ENCODE results near the gene NRCAM. TPM values are rescaled to one million over a fixed set of nuclear protein-coding genes. Genes with fewer than 3 reads are reported as not detected.
A peak's percentile ranks its signal among the peaks of the same experiment; 100 is the strongest.

The NRCAM gene
- total and polyA plus RNA-seq, 2 of the 13 experiments (the other 11 are each of a cell fraction or from before 2014, with no cell fraction given): 0.31 to 0.33 TPM

DNA sequence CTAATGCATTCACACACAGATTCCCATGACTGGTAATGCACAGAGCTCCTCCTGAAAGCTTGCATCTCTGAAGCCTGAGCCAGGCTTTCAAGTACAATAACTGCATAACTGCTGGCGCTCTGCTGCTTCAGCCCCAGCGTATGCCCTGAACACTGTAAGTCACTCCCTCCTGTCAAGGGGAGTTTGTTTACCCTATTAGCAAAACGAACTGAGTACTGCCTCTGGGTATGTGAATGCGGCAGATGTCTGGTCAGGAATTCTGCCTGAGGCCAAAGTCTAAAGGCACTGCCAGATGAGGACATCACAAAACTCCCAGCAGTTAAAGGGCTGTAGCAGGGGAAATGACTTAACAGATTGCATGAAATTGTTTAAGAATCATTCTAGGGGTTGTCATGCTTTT, 97.7 kb downstream of the NRCAM start (continued):
- TF ChIP-seq, protein P1, sequence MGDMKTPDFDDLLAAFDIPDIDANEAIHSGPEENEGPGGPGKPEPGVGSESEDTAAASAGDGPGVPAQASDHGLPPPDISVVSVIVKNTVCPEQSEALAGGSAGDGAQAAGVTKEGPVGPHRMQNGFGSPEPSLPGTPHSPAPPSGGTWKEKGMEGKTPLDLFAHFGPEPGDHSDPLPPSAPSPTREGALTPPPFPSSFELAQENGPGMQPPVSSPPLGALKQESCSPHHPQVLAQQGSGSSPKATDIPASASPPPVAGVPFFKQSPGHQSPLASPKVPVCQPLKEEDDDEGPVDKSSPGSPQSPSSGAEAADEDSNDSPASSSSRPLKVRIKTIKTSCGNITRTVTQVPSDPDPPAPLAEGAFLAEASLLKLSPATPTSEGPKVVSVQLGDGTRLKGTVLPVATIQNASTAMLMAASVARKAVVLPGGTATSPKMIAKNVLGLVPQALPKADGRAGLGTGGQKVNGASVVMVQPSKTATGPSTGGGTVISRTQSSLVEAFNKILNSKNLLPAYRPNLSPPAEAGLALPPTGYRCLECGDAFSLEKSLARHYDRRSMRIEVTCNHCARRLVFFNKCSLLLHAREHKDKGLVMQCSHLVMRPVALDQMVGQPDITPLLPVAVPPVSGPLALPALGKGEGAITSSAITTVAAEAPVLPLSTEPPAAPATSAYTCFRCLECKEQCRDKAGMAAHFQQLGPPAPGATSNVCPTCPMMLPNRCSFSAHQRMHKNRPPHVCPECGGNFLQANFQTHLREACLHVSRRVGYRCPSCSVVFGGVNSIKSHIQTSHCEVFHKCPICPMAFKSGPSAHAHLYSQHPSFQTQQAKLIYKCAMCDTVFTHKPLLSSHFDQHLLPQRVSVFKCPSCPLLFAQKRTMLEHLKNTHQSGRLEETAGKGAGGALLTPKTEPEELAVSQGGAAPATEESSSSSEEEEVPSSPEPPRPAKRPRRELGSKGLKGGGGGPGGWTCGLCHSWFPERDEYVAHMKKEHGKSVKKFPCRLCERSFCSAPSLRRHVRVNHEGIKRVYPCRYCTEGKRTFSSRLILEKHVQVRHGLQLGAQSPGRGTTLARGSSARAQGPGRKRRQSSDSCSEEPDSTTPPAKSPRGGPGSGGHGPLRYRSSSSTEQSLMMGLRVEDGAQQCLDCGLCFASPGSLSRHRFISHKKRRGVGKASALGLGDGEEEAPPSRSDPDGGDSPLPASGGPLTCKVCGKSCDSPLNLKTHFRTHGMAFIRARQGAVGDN (CRISPR knock-in tag; IDR thresholded peaks at IDR 0.05): no peak
- no peak for TF ChIP-seq JDP2 (CRISPR knock-in tag; IDR thresholded peaks at IDR 0.05; ENCODE audit: borderline replicate concordance)
- TF ChIP-seq ZNF572 (CRISPR knock-in tag; IDR thresholded peaks at IDR 0.05): no peak
- TF ChIP-seq HDAC2 (CRISPR knock-in tag; IDR thresholded peaks at IDR 0.05): peak; percentile 94
- peak; percentile 81; the same call in 1 of the 2 replicates for TF ChIP-seq FOXK1 (CRISPR knock-in tag; IDR thresholded peaks at IDR 0.05; ENCODE audit: borderline replicate concordance, low read depth)
- no peak for TF ChIP-seq RELA (CRISPR knock-in tag; IDR thresholded peaks at IDR 0.05)
- TF ChIP-seq NFRKB (IDR thresholded peaks at IDR 0.05): no peak
- no peak for TF ChIP-seq ZNF7 (CRISPR knock-in tag; IDR thresholded peaks at IDR 0.05)
- TF ChIP-seq RAD21 (CRISPR knock-in tag; IDR thresholded peaks at IDR 0.05): peak; percentile 18; the same call in 1 of the 2 replicates
- TF ChIP-seq CTCF (CRISPR knock-in tag; IDR thresholded peaks at IDR 0.05): 0 out of 2 replicates have a peak, but pooled peaks have one; percentile 21
- no peak for TF ChIP-seq MTERF4 (CRISPR knock-in tag; IDR thresholded peaks at IDR 0.05)
- peak; percentile 93 for TF ChIP-seq ZNF614 (CRISPR knock-in tag; IDR thresholded peaks at IDR 0.05; ENCODE audit: borderline replicate concordance)
- no peak for TF ChIP-seq TCF7L2 (IDR thresholded peaks at IDR 0.05; ENCODE audit: low read depth, low read length)
- 0 out of 2 replicates have a peak, but pooled peaks have one; percentile 65 for TF ChIP-seq ZNF709 (CRISPR knock-in tag; IDR thresholded peaks at IDR 0.05)
- TF ChIP-seq MXD3 (CRISPR knock-in tag; IDR thresholded peaks at IDR 0.05): no peak
- TF ChIP-seq ZFX (CRISPR knock-in tag; IDR thresholded peaks at IDR 0.05; ENCODE audit: low read depth): no peak; the same call in 1 of the 2 replicates
- TF ChIP-seq MAFF (IDR thresholded peaks at IDR 0.05; ENCODE audit: low read depth, low read length): peak; percentile 66
- no peak for TF ChIP-seq ZNF761 (CRISPR knock-in tag; conservative IDR thresholded peaks at IDR 0.05)
- no peak for TF ChIP-seq TMF1 (CRISPR knock-in tag; IDR thresholded peaks at IDR 0.05; ENCODE audit: low read depth)
- peak; percentile 82 for TF ChIP-seq ERF (CRISPR knock-in tag; IDR thresholded peaks at IDR 0.05)
- TF ChIP-seq ZSCAN5A (CRISPR knock-in tag; IDR thresholded peaks at IDR 0.05; ENCODE audit: borderline replicate concordance): no peak
- peak; percentile 25; the same call in 1 of the 2 replicates for TF ChIP-seq ZNF788 (CRISPR knock-in tag; IDR thresholded peaks at IDR 0.05; ENCODE audit: borderline replicate concordance)
- no peak for TF ChIP-seq PAWR (CRISPR knock-in tag; IDR thresholded peaks at IDR 0.05; ENCODE audit: borderline replicate concordance)

All from HepG2 (cell line).